ENCODE measurements around the gene FXR1.

DNA sequence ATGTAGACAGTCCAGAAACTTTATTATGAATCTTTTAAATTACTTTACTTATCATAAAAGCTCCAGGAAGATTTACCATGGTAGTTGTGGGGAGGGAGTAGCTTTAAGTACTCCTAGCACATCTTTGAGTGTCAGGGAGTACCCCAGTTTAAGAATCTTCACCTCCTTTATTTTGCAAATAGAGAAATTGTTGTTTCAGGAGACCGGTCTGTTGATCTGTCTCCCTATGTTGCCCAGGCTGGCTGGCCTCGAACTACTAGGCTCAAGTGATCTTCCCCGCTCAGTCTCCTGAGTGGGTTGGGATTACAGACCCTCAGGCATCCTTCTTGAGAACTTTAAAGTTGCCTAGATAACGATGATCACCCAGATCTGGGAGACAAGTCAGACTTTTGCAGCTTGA lies 11.1 kb downstream of the FXR1 start:
- TF ChIP-seq CTCF (IDR thresholded peaks at IDR 0.05) (no peak), POLR2A (IDR thresholded peaks at IDR 0.05) (no peak)

Measured in suprapubic skin (tissue), 3 donors.